Left lung (tissue), 10 donors: ENCODE data around the gene GSG1L2. TPM values are rescaled to one million over a fixed set of nuclear protein-coding genes. Genes with fewer than 3 reads are reported as not detected.

ENCODE experiments used
- ATAC-seq: fragments of 200-7000 bp; cut with Tn5 transposase; one replicate; pipeline ENCODE4 v1.9.1; 2020; ENCODE audit warnings: moderate library complexity
- DNase-seq, 4 donors: peaks; one replicate each; pipeline ENCODE4 v3.0.0-alpha.2; 2013 to 2020
- H3K27ac ChIP-seq, 2 donors: fragments of 200-600 bp; sonication (generic) in 1 of 2; one replicate each; pipeline versions ENCODE4 v1.5.0 to v1.8.0; 2020 to 2021
- H3K27me3 ChIP-seq, 2 donors: fragments of 200-600 bp; sonication (generic) in 1 of 2; one replicate each; pipeline versions ENCODE4 v1.5.0 to v1.8.0; 2020 to 2021
- H3K36me3 ChIP-seq, 2 donors: fragments of 200-600 bp; sonication (generic) in 1 of 2; one replicate each; pipeline versions ENCODE4 v1.5.0 to v1.8.0; 2020 to 2021
- H3K4me1 ChIP-seq, 2 donors: fragments of 200-600 bp; one replicate each; pipeline ENCODE4 v1.8.0; 2021
- H3K4me3 ChIP-seq, 2 donors: fragments of 200-600 bp; sonication (generic) in 1 of 2; one replicate each; pipeline versions ENCODE4 v1.5.0 to v1.8.0; 2020 to 2021; ENCODE audit warnings: mild to moderate bottlenecking in 1 of 2
- H3K9me3 ChIP-seq, 2 donors: fragments of 200-600 bp; sonication (generic) in 1 of 2; one replicate each; pipeline versions ENCODE4 v1.5.0 to v1.8.0; 2020 to 2021
- intact Hi-C, 2 donors: fragments of 100-400 bp; cut with DNase I; formaldehyde crosslinking; loops; one replicate each; pipeline versions ENCODE4 v1.11.2 to v1.14.2; 2022
- polyA plus RNA-seq, 6 donors: library from polyadenylated mRNA; unstranded; fragments of 120-200 nt; gene quantifications; one replicate each; pipeline ENCODE4 v1.2.1, GENCODE V29; 2013; ENCODE audit not compliant: insufficient read length in 6 of 6
- total RNA-seq, 2 donors: library from RNA; stranded (reverse); fragmentation: NEBNext Ultra II Directional; extraction: Animal tissue kit (Norgen Biotek cat#: 25700); gene quantifications; one replicate each; pipeline ENCODE4 v1.2.1, GENCODE V29; 2021
- TF ChIP-seq, protein P1 (sequence below), 2 donors: fragments of 200-600 bp; sonication (generic) in 1 of 2; IDR thresholded peaks; one replicate each; pipeline versions ENCODE4 v1.5.0 to v1.8.0; 2021; ENCODE audit warnings: antibody characterized with exemption in 2 of 2
- donor health status: DM: no; HTN: yes; CAD: no.
- donor health status: DM: no; HTN: no; CAD: no.

Gene GSG1L2
- total and polyA plus RNA-seq, 8 donors, result not detected

DNA sequence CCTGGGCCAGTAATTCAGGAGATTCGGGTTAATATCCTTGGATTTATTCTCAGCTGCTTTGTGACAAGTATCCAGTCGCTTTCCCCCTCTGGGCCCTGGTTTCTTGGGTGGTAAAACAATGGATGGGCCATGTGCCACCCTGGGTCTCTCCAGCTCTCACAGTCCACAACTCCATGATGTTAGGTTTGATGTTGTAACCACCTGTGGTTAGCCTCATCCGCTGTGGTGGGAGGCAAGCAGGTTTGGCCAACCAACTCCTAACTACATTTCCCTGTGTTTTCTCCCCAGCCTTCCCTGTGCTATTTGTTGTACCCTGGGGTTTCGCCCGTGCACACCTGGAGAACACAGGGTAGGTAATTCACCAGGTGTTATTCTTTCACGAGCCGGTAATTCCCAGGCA lies 39.0 kb upstream of the GSG1L2 start:
- H3K27me3 ChIP-seq, result no peaks in the 10 kb centered on the region
- no peaks in the 10 kb centered on the region for H3K36me3 ChIP-seq
- H3K4me1 ChIP-seq, result no peaks in the 10 kb centered on the region
- TF ChIP-seq, protein P1, sequence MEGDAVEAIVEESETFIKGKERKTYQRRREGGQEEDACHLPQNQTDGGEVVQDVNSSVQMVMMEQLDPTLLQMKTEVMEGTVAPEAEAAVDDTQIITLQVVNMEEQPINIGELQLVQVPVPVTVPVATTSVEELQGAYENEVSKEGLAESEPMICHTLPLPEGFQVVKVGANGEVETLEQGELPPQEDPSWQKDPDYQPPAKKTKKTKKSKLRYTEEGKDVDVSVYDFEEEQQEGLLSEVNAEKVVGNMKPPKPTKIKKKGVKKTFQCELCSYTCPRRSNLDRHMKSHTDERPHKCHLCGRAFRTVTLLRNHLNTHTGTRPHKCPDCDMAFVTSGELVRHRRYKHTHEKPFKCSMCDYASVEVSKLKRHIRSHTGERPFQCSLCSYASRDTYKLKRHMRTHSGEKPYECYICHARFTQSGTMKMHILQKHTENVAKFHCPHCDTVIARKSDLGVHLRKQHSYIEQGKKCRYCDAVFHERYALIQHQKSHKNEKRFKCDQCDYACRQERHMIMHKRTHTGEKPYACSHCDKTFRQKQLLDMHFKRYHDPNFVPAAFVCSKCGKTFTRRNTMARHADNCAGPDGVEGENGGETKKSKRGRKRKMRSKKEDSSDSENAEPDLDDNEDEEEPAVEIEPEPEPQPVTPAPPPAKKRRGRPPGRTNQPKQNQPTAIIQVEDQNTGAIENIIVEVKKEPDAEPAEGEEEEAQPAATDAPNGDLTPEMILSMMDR (IDR thresholded peaks at IDR 0.05), result no peak
- H3K9me3 ChIP-seq, result peaks cover 0 to 17% of the 10 kb centered on the region in 2 donors
- ATAC-seq, result no peak
- intact Hi-C loops, result no loop called here
- no peak for DNase-seq
- H3K27ac ChIP-seq, result no peak overlapping the region
- H3K4me3 ChIP-seq, result no peak overlapping the region

DNA sequence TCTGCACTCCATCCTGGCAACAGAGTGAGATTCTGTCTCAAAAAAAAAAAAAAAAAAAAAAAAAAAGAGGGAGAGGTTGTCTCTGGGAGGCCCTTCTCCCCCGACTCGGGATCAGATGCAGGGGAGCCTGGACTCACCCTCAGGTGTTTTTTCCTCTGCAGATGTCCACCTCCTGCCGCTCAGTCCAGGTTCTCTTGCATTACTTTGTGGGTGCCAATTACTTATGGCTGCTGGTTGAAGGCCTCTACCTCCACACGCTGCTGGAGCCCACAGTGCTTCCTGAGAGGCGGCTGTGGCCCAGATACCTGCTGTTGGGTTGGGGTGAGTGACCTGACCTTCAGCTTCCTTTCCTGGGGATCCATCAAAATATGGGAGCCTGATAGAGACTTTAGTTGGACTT lies 37.9 kb upstream of the GSG1L2 start:
- H3K4me1 ChIP-seq, result no peaks in the 10 kb centered on the region
- intact Hi-C loops, result no loop called here
- no peaks in the 10 kb centered on the region for H3K27me3 ChIP-seq
- DNase-seq (no peak), ATAC-seq (no peak)
- H3K4me3 ChIP-seq, result no peak overlapping the region
- H3K27ac ChIP-seq, result no peak overlapping the region
- H3K9me3 ChIP-seq, result peaks cover 0 to 17% of the 10 kb centered on the region in 2 donors
- TF ChIP-seq, protein P1 (IDR thresholded peaks at IDR 0.05), result no peak
- no peaks in the 10 kb centered on the region for H3K36me3 ChIP-seq

DNA sequence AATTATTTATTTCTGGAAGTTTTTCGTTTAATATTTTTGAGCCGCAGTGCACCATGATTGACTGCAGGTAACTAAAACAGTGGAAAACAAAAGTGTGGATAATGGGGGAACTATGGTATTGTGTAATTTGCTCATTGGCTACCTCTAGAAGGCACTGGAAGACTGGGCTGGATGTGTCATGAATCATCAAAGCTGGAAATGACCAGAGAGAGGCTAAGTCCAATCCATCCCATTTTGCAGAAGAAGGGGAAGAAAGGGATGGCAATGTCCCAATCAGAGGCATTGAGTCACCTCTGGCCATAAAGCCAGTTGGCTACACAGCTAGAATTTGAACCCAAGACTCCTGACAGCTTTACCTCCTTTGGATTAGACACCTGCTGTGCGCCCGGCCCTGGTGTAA lies 33.2 kb upstream of the GSG1L2 start:
- ATAC-seq, result no peak
- no peak overlapping the region for H3K4me3 ChIP-seq
- intact Hi-C loops, result no loop called here

DNA sequence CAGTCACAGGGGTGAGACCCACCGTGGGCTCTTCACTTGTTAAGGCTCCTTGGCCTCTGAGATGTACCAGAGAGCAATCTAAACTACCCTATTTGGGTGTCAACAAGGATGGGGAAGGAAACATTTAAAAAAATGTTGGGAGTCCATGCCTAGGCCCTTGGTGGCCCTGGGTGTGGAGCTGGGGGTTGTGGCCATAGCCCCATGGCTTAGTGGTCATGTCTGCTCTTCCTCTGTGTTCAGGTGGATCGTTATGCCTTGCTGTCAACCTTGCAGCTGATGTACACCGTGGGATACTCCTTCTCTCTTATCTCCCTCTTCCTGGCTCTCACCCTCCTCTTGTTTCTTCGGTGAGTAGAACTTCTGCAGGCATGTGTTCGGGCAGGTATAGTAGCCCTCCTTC lies 32.4 kb upstream of the GSG1L2 start:
- Histone ChIP-seq H3K27me3 (no peaks in the 10 kb centered on the region), H3K4me3 (no peak overlapping the region), H3K36me3 (no peaks in the 10 kb centered on the region), H3K4me1 (no peaks in the 10 kb centered on the region), H3K9me3 (peaks cover 0 to 9% of the 10 kb centered on the region in 2 donors), H3K27ac (no peak overlapping the region)
- TF ChIP-seq, protein P1 (IDR thresholded peaks at IDR 0.05), result no peak
- intact Hi-C loops, result no loop called here
- no peak for ATAC-seq
- DNase-seq, result no peak

More for the DNA sequence above, 33.2 kb upstream of the GSG1L2 start:
- no peaks in the 10 kb centered on the region for H3K27me3 ChIP-seq
- H3K27ac ChIP-seq, result no peak overlapping the region
- peaks cover 0 to 9% of the 10 kb centered on the region in 2 donors for H3K9me3 ChIP-seq
- TF ChIP-seq, protein P1 (IDR thresholded peaks at IDR 0.05), result no peak
- DNase-seq, result no peak
- no peaks in the 10 kb centered on the region for H3K4me1 ChIP-seq
- H3K36me3 ChIP-seq, result no peaks in the 10 kb centered on the region

DNA sequence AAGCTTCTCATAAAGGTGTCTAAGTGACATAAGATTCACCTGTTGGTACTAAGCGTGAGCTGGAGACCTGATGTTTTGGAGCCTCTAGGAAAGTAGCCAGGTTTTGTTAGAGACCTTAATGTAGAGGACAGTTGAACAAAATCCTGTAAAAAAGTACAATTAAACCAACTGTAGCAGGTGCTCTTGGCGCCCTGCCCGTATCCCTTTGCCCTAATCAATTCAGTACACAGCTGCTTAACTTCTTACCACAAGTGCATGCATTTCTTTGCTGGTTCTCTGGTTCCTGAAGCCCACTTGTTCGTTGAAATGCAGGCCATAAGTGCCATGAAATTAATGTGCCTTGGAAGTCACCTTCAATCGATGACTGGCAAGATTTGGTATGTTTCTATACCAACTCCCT lies 28.3 kb upstream of the GSG1L2 start:
- intact Hi-C loops, result no loop called here
- Histone ChIP-seq H3K36me3 (no peaks in the 10 kb centered on the region), H3K27ac (no peak overlapping the region), H3K9me3 (no peaks in the 10 kb centered on the region), H3K4me1 (no peaks in the 10 kb centered on the region), H3K4me3 (no peak overlapping the region), H3K27me3 (no peaks in the 10 kb centered on the region)
- no peak for DNase-seq
- ATAC-seq, result no peak
- TF ChIP-seq, protein P1 (IDR thresholded peaks at IDR 0.05), result no peak
